Endothelial cell of umbilical vein (primary cell): ENCODE results near the gene MAML2. TPM values are rescaled to one million over a fixed set of nuclear protein-coding genes. Genes with fewer than 3 reads are reported as not detected.

ENCODE experiments used
- BruUV-seq: library from RNA; stranded (reverse); fragments of 400-500 nt; replicated peaks from 2 replicates; lab custom pipeline; 2021; lab: Mats Ljungman, UMichigan
- CTCF ChIA-PET: fragments of 300-600, 350-600 bp; sonication (Branson Sonifier 250); formaldehyde crosslinking; loops from one replicate; lab custom pipeline; 2021; ENCODE audit warnings: antibody characterized with exemption, inconsistent platforms; lab: Charles Lee
- POLR2A ChIA-PET: fragments of 300-600, 350-600 bp; sonication (Branson Sonifier 250); formaldehyde crosslinking; loops from one replicate; lab custom pipeline; 2021; ENCODE audit warnings: antibody characterized with exemption, inconsistent platforms; lab: Charles Lee
- DNase-seq: peaks from one replicate; pipeline ENCODE4 v3.0.0-alpha.2; 2011; ENCODE audit warnings: low read depth, low spot score
- FAIRE-seq: peaks from 2 replicates; lab custom pipeline; 2011; peaks lifted over from hg19 to GRCh38; lab: Jason Lieb, UNC
- H2AFZ ChIP-seq: 2 replicates; pipeline ENCODE4 v1.6.0; 2012; ENCODE audit warnings: low read depth, low read length, control low read depth, inconsistent platforms
- H3K27ac ChIP-seq: 2 replicates; pipeline ENCODE4 v1.5.1; 2011; ENCODE audit warnings: low read depth, mild to moderate bottlenecking, control low read depth, low read length, moderate library complexity; ENCODE audit not compliant: insufficient read depth
- H3K27me3 ChIP-seq, 2 experiments: 2 replicates each; pipeline versions ENCODE4 v1.6.0 to v1.6.1; 2011; ENCODE audit warnings: low read length in 2 of 2, mixed read lengths in 1 of 2; ENCODE audit not compliant: control insufficient read depth in 2 of 2, insufficient read depth in 2 of 2
- H3K36me3 ChIP-seq, 2 experiments: 2 replicates in 1 of 2; 3 replicates in 1 of 2; pipeline ENCODE4 v1.5.1; 2011; ENCODE audit warnings: low read length in 2 of 2, mild to moderate bottlenecking in 1 of 2, moderate library complexity in 1 of 2; ENCODE audit not compliant: control insufficient read depth in 2 of 2, insufficient read depth in 2 of 2; ENCODE audit errors: extremely low read depth in 1 of 2
- H3K4me1 ChIP-seq: 3 replicates; pipeline ENCODE4 v1.5.1; 2011; ENCODE audit warnings: mild to moderate bottlenecking, low read length; ENCODE audit not compliant: control insufficient read depth, insufficient read depth; ENCODE audit errors: extremely low read depth
- H3K4me2 ChIP-seq: 2 replicates; pipeline ENCODE4 v1.6.1; 2011; ENCODE audit warnings: low read length, control low read depth, mixed read lengths; ENCODE audit not compliant: insufficient read depth
- H3K4me3 ChIP-seq, 3 experiments: fragments of 200-600 bp in 1 of 3; sonication (generic), shearing (Covaris generic) in 1 of 3; replicated peaks in 1 of 3; 2 replicates each; pipeline ENCODE4 v1.5.1; 2011 to 2016; ENCODE audit warnings: control low read depth in 3 of 3, low read length in 3 of 3, mild to moderate bottlenecking in 2 of 3, inconsistent platforms in 1 of 3, low read depth in 1 of 3, moderate library complexity in 1 of 3; ENCODE audit not compliant: insufficient read depth in 1 of 3
- H3K79me2 ChIP-seq: 2 replicates; pipeline ENCODE4 v1.6.0; 2012; ENCODE audit warnings: low read length, inconsistent platforms; ENCODE audit not compliant: control insufficient read depth, insufficient read depth
- H3K9ac ChIP-seq: replicated peaks from 2 replicates; pipeline ENCODE3; 2011; ENCODE audit warnings: low read length, control low read depth; ENCODE audit not compliant: insufficient read depth; ENCODE audit errors: extremely low read depth
- H3K9me1 ChIP-seq: replicated peaks from 3 replicates; pipeline ENCODE4 v1.6.0; 2011; ENCODE audit warnings: mild to moderate bottlenecking, low read length; ENCODE audit not compliant: control insufficient read depth, insufficient read depth; ENCODE audit errors: extremely low read depth
- H3K9me3 ChIP-seq: replicated peaks from 2 replicates; pipeline ENCODE4 v1.5.1; 2012; ENCODE audit warnings: low read length, inconsistent platforms; ENCODE audit not compliant: control insufficient read depth, insufficient read depth
- H4K20me1 ChIP-seq: replicated peaks from 2 replicates; pipeline ENCODE3; 2011; ENCODE audit warnings: mild to moderate bottlenecking, low read length; ENCODE audit not compliant: control insufficient read depth, insufficient read depth; ENCODE audit errors: extremely low read depth
- FOS ChIP-seq: IDR thresholded peaks from 2 replicates; pipeline ENCODE4 v1.6.1; 2011; ENCODE audit warnings: mild to moderate bottlenecking, low read length, moderate library complexity, borderline replicate concordance; ENCODE audit not compliant: insufficient read depth
- GATA2 ChIP-seq: IDR thresholded peaks from 2 replicates; pipeline ENCODE4 v1.7.0; 2011; ENCODE audit warnings: low read depth, mild to moderate bottlenecking, moderate library complexity, mixed read lengths, low read length; ENCODE audit not compliant: insufficient read length, insufficient read depth
- JUN ChIP-seq: IDR thresholded peaks from 2 replicates; pipeline ENCODE4 v1.6.1; 2011; ENCODE audit warnings: borderline replicate concordance, low read depth; ENCODE audit not compliant: insufficient read length, insufficient read depth
- POLR2A ChIP-seq: IDR thresholded peaks from 2 replicates; pipeline ENCODE4 v1.6.1; 2012; ENCODE audit warnings: low read depth, mild to moderate bottlenecking, control low read depth, low read length
- POLR2AphosphoS5 ChIP-seq: IDR thresholded peaks from 2 replicates; pipeline ENCODE4 v1.6.1; 2012; ENCODE audit warnings: low read depth, mild to moderate bottlenecking, control low read depth, low read length, moderate library complexity; ENCODE audit not compliant: insufficient read depth
- dilution Hi-C: fragments of 300-500 bp; cut with MboI; formaldehyde crosslinking; loops from one replicate; pipeline ENCODE4 v1.15.0; 2019; ENCODE audit warnings: low sequenced_read_pairs; ENCODE audit not compliant: extremely low pct_ligation_motif_present
- intact Hi-C: fragments of 100-400 bp; cut with micrococcal nuclease; formaldehyde crosslinking; loops from one replicate; pipeline ENCODE4 v1.10.0; 2022
- polyA plus RNA-seq, 4 experiments: library from polyadenylated mRNA; depleted of rRNA in 3 of 4; stranded (reverse) in 3 of 4; unstranded in 1 of 4; fragments of >200 nt; gene quantifications; 2 replicates each; pipeline versions ENCODE4 v1.2.1 to v1.2.3, GENCODE V29; 2011 to 2012; ENCODE audit warnings: missing spikeins in 1 of 4
- total RNA-seq: library from RNA; stranded (reverse); gene quantifications from 2 replicates; pipeline ENCODE4 v1.2.3, GENCODE V29; 2021
- TF ChIP-seq, protein P1 (sequence below): IDR thresholded peaks from 2 replicates; pipeline ENCODE4 v1.6.1; 2011; ENCODE audit not compliant: insufficient read depth, insufficient read length

Gene MAML2
- total and polyA plus RNA-seq, 2 donors (not counting 3 experiments of a cell fraction or from before 2014, with no cell fraction given) = 12.4 to 16.8 TPM

DNA sequence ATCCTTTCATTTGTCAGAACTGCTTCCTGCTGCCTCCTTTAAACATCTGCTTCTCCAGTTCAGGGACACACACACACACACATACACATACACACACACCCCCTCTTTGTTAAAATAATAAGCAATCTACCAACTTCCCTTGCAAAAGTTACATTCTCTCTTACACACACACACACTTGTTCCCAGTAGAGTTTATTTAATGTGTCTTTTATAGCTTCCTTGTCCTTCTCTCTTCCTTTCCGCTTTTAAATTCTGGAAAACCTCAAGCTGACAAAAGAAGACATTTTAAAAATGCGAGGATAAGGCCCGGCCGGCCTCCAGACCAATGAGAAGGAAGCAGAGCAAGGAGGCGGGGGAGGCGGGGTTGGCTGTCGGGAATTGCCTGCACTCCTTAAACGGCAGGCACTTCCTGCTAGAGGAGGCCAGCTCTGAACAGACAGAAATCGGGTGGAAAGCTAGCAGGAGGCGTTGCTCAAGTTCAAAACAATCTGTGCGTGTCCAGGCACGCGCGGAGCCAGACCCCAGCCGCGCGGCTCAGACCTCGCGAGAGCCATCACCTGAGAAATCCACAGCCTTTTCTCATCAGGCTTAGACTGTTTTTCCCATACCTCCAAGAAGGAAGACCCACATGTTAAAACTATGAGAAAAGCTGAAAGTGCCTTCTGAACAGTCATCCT, 99.9 kb downstream of the MAML2 start:
- Histone ChIP-seq H3K4me1 (peaks cover 19% of the 10 kb centered on the region), H3K4me2 (peak overlapping the region; percentile 73), H2AFZ (peak overlapping the region; percentile 46), H3K4me3 (peak overlapping the region in 2 of 3 experiments; percentile 42 to 58), H3K9me1 (no peaks in the 10 kb centered on the region), H3K9me3 (no peaks in the 10 kb centered on the region), H3K36me3 (no peaks in the 10 kb centered on the region), H3K27me3 (no peaks in the 10 kb centered on the region), H4K20me1 (no peaks in the 10 kb centered on the region), H3K79me2 (peaks cover 5% of the 10 kb centered on the region), H3K9ac (peak overlapping the region; percentile 74), H3K27ac (peak overlapping the region; percentile 74)
- FAIRE-seq = peak; percentile 95
- peak; percentile 97 for DNase-seq
- dilution Hi-C loops = no loop called here
- intact Hi-C loops = loop anchor here (1.0 to 5.0 kb wide), 8 partner anchors 11 to 406 kb away; partner anchors contain the start of gene JRKL
- TSS peak; percentile 57 for BruUV-seq
- peak; percentile 68 for TF ChIP-seq POLR2AphosphoS5
- TF ChIP-seq GATA2 = no peak
- TF ChIP-seq FOS = no peak
- TF ChIP-seq, protein P1, sequence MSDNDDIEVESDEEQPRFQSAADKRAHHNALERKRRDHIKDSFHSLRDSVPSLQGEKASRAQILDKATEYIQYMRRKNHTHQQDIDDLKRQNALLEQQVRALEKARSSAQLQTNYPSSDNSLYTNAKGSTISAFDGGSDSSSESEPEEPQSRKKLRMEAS = no peak
- no peak for TF ChIP-seq JUN
- peak; percentile 46 for TF ChIP-seq POLR2A
- CTCF ChIA-PET = interaction anchor here (0.9 to 3.5 kb wide), 16 partner anchors 10 to 209 kb away, joined by 3 to 40 read pairs (median 6); partner anchors contain the start of genes CCDC82, JRKL and MAML2
- POLR2A ChIA-PET = interaction anchor here (0.6 to 2.1 kb wide), 5 partner anchors 14 to 1092 kb away, joined by 3 to 13 read pairs (median 4); partner anchors contain the start of genes CCDC82, JRKL and MAML2
